Adipocyte (in vitro differentiated cells): ENCODE measurements around the gene CHN2.

Source experiments
- DNase-seq: peaks from one replicate; pipeline ENCODE4 v3.0.0-alpha.2; 2015; ENCODE audit warnings: low read depth
- H3K27me3 ChIP-seq: replicated peaks from 2 replicates; pipeline ENCODE4 v1.7.0; 2013; ENCODE audit warnings: mild to moderate bottlenecking, low read length, moderate library complexity; ENCODE audit not compliant: control insufficient read depth, insufficient read depth
- H3K36me3 ChIP-seq: 2 replicates; pipeline ENCODE4 v1.7.0; 2013; ENCODE audit warnings: low read length, mild to moderate bottlenecking, moderate library complexity; ENCODE audit not compliant: control insufficient read depth, insufficient read depth, severe bottlenecking
- H3K4me1 ChIP-seq: 2 replicates; pipeline ENCODE4 v1.7.0; 2013; ENCODE audit warnings: mild to moderate bottlenecking, low read length, moderate library complexity; ENCODE audit not compliant: control insufficient read depth, insufficient read depth
- H3K4me3 ChIP-seq: 2 replicates; pipeline ENCODE4 v1.7.0; 2013; ENCODE audit warnings: mild to moderate bottlenecking, low read length, moderate library complexity
- H3K9ac ChIP-seq: 2 replicates; pipeline ENCODE4 v1.7.0; 2013; ENCODE audit warnings: mild to moderate bottlenecking, low read length, moderate library complexity
- H3K9me3 ChIP-seq: 2 replicates; pipeline ENCODE4 v1.7.0; 2013; ENCODE audit warnings: mild to moderate bottlenecking, low read length, moderate library complexity; ENCODE audit not compliant: control insufficient read depth

CHN2 gene

GRCh38 chr7:29229066-29229465 lies 34.5 kb downstream of the CHN2 start:
- Histone ChIP-seq H3K4me1 (no peaks in the 10 kb centered on the region), H3K4me3 (no peak overlapping the region), H3K27me3 (no peaks in the 10 kb centered on the region), H3K9me3 (no peaks in the 10 kb centered on the region), H3K9ac (no peak overlapping the region), H3K36me3 (no peaks in the 10 kb centered on the region)
- no peak for DNase-seq

GRCh38 chr7:29229946-29230345 lies 35.4 kb downstream of the CHN2 start:
- no peak for DNase-seq
- Histone ChIP-seq H3K36me3 (no peaks in the 10 kb centered on the region), H3K27me3 (no peaks in the 10 kb centered on the region), H3K4me1 (no peaks in the 10 kb centered on the region), H3K9me3 (no peaks in the 10 kb centered on the region), H3K9ac (no peak overlapping the region), H3K4me3 (no peak overlapping the region)

- no peak for DNase-seq
- no peaks in the 10 kb centered on the region for H3K27me3 ChIP-seq
- H3K4me3 ChIP-seq: no peak overlapping the region
Measured at GRCh38 chr7:29230871-29231345, 36.3 kb downstream of the CHN2 start.

GRCh38 chr7:29231671-29232232 lies 37.2 kb downstream of the CHN2 start:
- peaks cover 4% of the 10 kb centered on the region for H3K27me3 ChIP-seq

More at GRCh38 chr7:29230871-29231345, 36.3 kb downstream of the CHN2 start:
- Histone ChIP-seq H3K36me3 (no peaks in the 10 kb centered on the region), H3K4me1 (no peaks in the 10 kb centered on the region), H3K9ac (no peak overlapping the region), H3K9me3 (no peaks in the 10 kb centered on the region)

GRCh38 chr7:29234438-29234837 lies 39.9 kb downstream of the CHN2 start:
- Histone ChIP-seq H3K4me3 (no peak overlapping the region), H3K27me3 (peaks cover 8% of the 10 kb centered on the region), H3K36me3 (no peaks in the 10 kb centered on the region), H3K9ac (no peak overlapping the region), H3K4me1 (peaks cover 4% of the 10 kb centered on the region), H3K9me3 (no peaks in the 10 kb centered on the region)
- DNase-seq: no peak

More at GRCh38 chr7:29231671-29232232, 37.2 kb downstream of the CHN2 start:
- Histone ChIP-seq H3K4me1 (no peaks in the 10 kb centered on the region), H3K4me3 (no peak overlapping the region), H3K36me3 (no peaks in the 10 kb centered on the region), H3K9me3 (no peaks in the 10 kb centered on the region), H3K9ac (no peak overlapping the region)
- no peak for DNase-seq

GRCh38 chr7:29236071-29236580 lies 41.6 kb downstream of the CHN2 start:
- Histone ChIP-seq H3K36me3 (no peaks in the 10 kb centered on the region), H3K27me3 (peaks cover 14% of the 10 kb centered on the region), H3K9ac (no peak overlapping the region), H3K9me3 (no peaks in the 10 kb centered on the region), H3K4me1 (peaks cover 4% of the 10 kb centered on the region), H3K4me3 (no peak overlapping the region)
- DNase-seq: no peak

GRCh38 chr7:29236649-29237048 lies 42.1 kb downstream of the CHN2 start:
- Histone ChIP-seq H3K9ac (no peak overlapping the region), H3K4me1 (peaks cover 4% of the 10 kb centered on the region), H3K4me3 (no peak overlapping the region), H3K36me3 (no peaks in the 10 kb centered on the region), H3K9me3 (no peaks in the 10 kb centered on the region), H3K27me3 (peaks cover 19% of the 10 kb centered on the region)
- no peak for DNase-seq

- Histone ChIP-seq H3K9me3 (no peaks in the 10 kb centered on the region), H3K27me3 (peaks cover 20% of the 10 kb centered on the region), H3K9ac (no peak overlapping the region), H3K36me3 (no peaks in the 10 kb centered on the region), H3K4me1 (peaks cover 4% of the 10 kb centered on the region), H3K4me3 (no peak overlapping the region)
- no peak for DNase-seq
Measured at GRCh38 chr7:29237489-29237888, 42.9 kb downstream of the CHN2 start.

- H3K4me1 ChIP-seq: peaks cover 4% of the 10 kb centered on the region
Measured at GRCh38 chr7:29239638-29240037, 45.1 kb downstream of the CHN2 start.

GRCh38 chr7:29242265-29242664 lies 47.7 kb downstream of the CHN2 start:
- no peak for DNase-seq
- Histone ChIP-seq H3K9me3 (no peaks in the 10 kb centered on the region), H3K36me3 (no peaks in the 10 kb centered on the region), H3K4me3 (no peak overlapping the region), H3K27me3 (peaks cover 17% of the 10 kb centered on the region), H3K4me1 (peaks cover 4% of the 10 kb centered on the region), H3K9ac (no peak overlapping the region)

More at GRCh38 chr7:29239638-29240037, 45.1 kb downstream of the CHN2 start:
- Histone ChIP-seq H3K36me3 (no peaks in the 10 kb centered on the region), H3K9me3 (no peaks in the 10 kb centered on the region), H3K27me3 (peaks cover 20% of the 10 kb centered on the region), H3K9ac (no peak overlapping the region), H3K4me3 (no peak overlapping the region)
- DNase-seq: no peak

- DNase-seq: no peak
- H3K9me3 ChIP-seq: no peaks in the 10 kb centered on the region
- no peaks in the 10 kb centered on the region for H3K36me3 ChIP-seq
- H3K27me3 ChIP-seq: peaks cover 23% of the 10 kb centered on the region
- no peak overlapping the region for H3K9ac ChIP-seq
- no peak overlapping the region for H3K4me3 ChIP-seq
- no peaks in the 10 kb centered on the region for H3K4me1 ChIP-seq
Measured at GRCh38 chr7:29243910-29244655, 49.5 kb downstream of the CHN2 start.
